Left lung (tissue), 10 donors: Measurements from ENCODE around the gene MPP2. TPM values are rescaled to one million over a fixed set of nuclear protein-coding genes. Genes with fewer than 3 reads are reported as not detected.

Experiments
- ATAC-seq: fragments of 200-7000 bp; cut with Tn5 transposase; one replicate; pipeline ENCODE4 v1.9.1; 2020; ENCODE audit warnings: moderate library complexity
- DNase-seq, 4 donors: peaks; one replicate each; pipeline ENCODE4 v3.0.0-alpha.2; 2013 to 2020
- H3K27ac ChIP-seq, 2 donors: fragments of 200-600 bp; sonication (generic) in 1 of 2; one replicate each; pipeline versions ENCODE4 v1.5.0 to v1.8.0; 2020 to 2021
- H3K27me3 ChIP-seq, 2 donors: fragments of 200-600 bp; sonication (generic) in 1 of 2; one replicate each; pipeline versions ENCODE4 v1.5.0 to v1.8.0; 2020 to 2021
- H3K36me3 ChIP-seq, 2 donors: fragments of 200-600 bp; sonication (generic) in 1 of 2; one replicate each; pipeline versions ENCODE4 v1.5.0 to v1.8.0; 2020 to 2021
- H3K4me1 ChIP-seq, 2 donors: fragments of 200-600 bp; one replicate each; pipeline ENCODE4 v1.8.0; 2021
- H3K4me3 ChIP-seq, 2 donors: fragments of 200-600 bp; sonication (generic) in 1 of 2; one replicate each; pipeline versions ENCODE4 v1.5.0 to v1.8.0; 2020 to 2021; ENCODE audit warnings: mild to moderate bottlenecking in 1 of 2
- H3K9me3 ChIP-seq, 2 donors: fragments of 200-600 bp; sonication (generic) in 1 of 2; one replicate each; pipeline versions ENCODE4 v1.5.0 to v1.8.0; 2020 to 2021
- intact Hi-C, 2 donors: fragments of 100-400 bp; cut with DNase I; formaldehyde crosslinking; loops; one replicate each; pipeline versions ENCODE4 v1.11.2 to v1.14.2; 2022
- polyA plus RNA-seq, 6 donors: library from polyadenylated mRNA; unstranded; fragments of 120-200 nt; gene quantifications; one replicate each; pipeline ENCODE4 v1.2.1, GENCODE V29; 2013; ENCODE audit not compliant: insufficient read length in 6 of 6
- total RNA-seq, 2 donors: library from RNA; stranded (reverse); fragmentation: NEBNext Ultra II Directional; extraction: Animal tissue kit (Norgen Biotek cat#: 25700); gene quantifications; one replicate each; pipeline ENCODE4 v1.2.1, GENCODE V29; 2021
- TF ChIP-seq, protein P1 (sequence below), 2 donors: fragments of 200-600 bp; sonication (generic) in 1 of 2; IDR thresholded peaks; one replicate each; pipeline versions ENCODE4 v1.5.0 to v1.8.0; 2021; ENCODE audit warnings: antibody characterized with exemption in 2 of 2
- donor health status: DM: no; HTN: yes; CAD: no.
- donor health status: DM: no; HTN: no; CAD: no.

Gene MPP2
- total and polyA plus RNA-seq, 8 donors, result 1.5 to 4.9 (median 4.5) TPM

DNA sequence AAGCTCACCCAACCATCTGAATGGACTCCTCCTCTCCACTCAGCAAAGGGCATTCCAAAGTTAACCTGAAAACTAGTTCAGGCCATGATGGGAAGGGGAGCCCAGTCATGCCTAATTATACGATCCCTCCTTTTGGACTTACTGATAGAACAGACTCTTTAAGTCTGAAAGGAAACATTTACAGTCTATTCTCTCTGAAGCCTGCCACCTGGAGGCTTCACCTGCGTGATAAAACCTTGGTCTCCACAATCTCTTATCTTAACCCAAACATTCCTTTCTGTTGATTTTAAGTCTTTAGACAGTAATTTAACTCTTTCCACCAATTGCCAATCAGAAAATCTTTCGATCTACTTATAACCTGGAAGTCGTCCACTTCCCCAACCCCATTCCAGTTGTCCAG is 9.0 kb upstream of the MPP2 start:
- no peak for ATAC-seq
- no peaks in the 10 kb centered on the region for H3K9me3 ChIP-seq
- H3K36me3 ChIP-seq, result no peaks in the 10 kb centered on the region
- DNase-seq, result no peak
- TF ChIP-seq, protein P1, sequence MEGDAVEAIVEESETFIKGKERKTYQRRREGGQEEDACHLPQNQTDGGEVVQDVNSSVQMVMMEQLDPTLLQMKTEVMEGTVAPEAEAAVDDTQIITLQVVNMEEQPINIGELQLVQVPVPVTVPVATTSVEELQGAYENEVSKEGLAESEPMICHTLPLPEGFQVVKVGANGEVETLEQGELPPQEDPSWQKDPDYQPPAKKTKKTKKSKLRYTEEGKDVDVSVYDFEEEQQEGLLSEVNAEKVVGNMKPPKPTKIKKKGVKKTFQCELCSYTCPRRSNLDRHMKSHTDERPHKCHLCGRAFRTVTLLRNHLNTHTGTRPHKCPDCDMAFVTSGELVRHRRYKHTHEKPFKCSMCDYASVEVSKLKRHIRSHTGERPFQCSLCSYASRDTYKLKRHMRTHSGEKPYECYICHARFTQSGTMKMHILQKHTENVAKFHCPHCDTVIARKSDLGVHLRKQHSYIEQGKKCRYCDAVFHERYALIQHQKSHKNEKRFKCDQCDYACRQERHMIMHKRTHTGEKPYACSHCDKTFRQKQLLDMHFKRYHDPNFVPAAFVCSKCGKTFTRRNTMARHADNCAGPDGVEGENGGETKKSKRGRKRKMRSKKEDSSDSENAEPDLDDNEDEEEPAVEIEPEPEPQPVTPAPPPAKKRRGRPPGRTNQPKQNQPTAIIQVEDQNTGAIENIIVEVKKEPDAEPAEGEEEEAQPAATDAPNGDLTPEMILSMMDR (IDR thresholded peaks at IDR 0.05), result no peak
- H3K4me3 ChIP-seq, result no peak overlapping the region
- peaks cover 5 to 6% of the 10 kb centered on the region in 2 donors for H3K4me1 ChIP-seq
- intact Hi-C loops, result no loop called here
- peaks cover 0 to 53% of the 10 kb centered on the region in 2 donors for H3K27me3 ChIP-seq
- no peak overlapping the region for H3K27ac ChIP-seq

GRCh38 chr17:43915559-43915958 is 8.2 kb upstream of the MPP2 start:
- intact Hi-C loops, result no loop called here
- Histone ChIP-seq H3K36me3 (no peaks in the 10 kb centered on the region), H3K27ac (no peak overlapping the region), H3K9me3 (no peaks in the 10 kb centered on the region), H3K4me3 (no peak overlapping the region), H3K4me1 (peaks cover 5 to 6% of the 10 kb centered on the region in 2 donors), H3K27me3 (peaks cover 0 to 47% of the 10 kb centered on the region in 2 donors)
- ATAC-seq, result no peak
- TF ChIP-seq, protein P1 (IDR thresholded peaks at IDR 0.05), result no peak
- DNase-seq, result no peak

DNA sequence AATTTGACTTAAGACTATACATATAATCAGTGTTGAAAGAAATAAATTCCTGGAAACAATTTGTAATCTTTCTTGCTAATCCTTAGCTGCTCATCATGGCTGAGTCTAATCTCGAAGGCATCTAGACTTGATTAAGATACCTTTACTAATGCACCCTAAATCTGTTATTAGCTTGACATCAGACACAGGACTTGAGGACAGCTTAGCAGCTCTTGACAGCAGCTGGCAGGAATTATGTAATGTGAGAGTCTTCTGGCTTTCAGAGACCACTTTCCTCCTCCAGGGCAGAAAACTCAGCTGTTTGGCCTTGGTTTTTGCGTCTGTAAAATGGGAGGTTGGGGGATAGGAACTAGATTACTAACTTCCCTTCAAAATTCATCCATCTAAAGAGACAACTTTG is 7.1 kb upstream of the MPP2 start:
- Histone ChIP-seq H3K4me1 (peaks cover 5 to 6% of the 10 kb centered on the region in 2 donors), H3K4me3 (no peak overlapping the region), H3K9me3 (no peaks in the 10 kb centered on the region), H3K27ac (no peak overlapping the region), H3K27me3 (peaks cover 0 to 56% of the 10 kb centered on the region in 2 donors), H3K36me3 (no peaks in the 10 kb centered on the region)
- no peak for DNase-seq
- ATAC-seq, result no peak
- TF ChIP-seq, protein P1 (IDR thresholded peaks at IDR 0.05), result no peak
- intact Hi-C loops, result no loop called here

GRCh38 chr17:43913584-43913983 is 6.2 kb upstream of the MPP2 start:
- no peaks in the 10 kb centered on the region for H3K9me3 ChIP-seq
- H3K4me3 ChIP-seq, result no peak overlapping the region
- TF ChIP-seq, protein P1 (IDR thresholded peaks at IDR 0.05), result no peak
- peaks cover 5 to 6% of the 10 kb centered on the region in 2 donors for H3K4me1 ChIP-seq
- H3K27me3 ChIP-seq, result peaks cover 3 to 57% of the 10 kb centered on the region in 2 donors
- no peak for ATAC-seq
- intact Hi-C loops, result no loop called here
- no peaks in the 10 kb centered on the region for H3K36me3 ChIP-seq
- no peak overlapping the region for H3K27ac ChIP-seq
- DNase-seq, result no peak

DNA sequence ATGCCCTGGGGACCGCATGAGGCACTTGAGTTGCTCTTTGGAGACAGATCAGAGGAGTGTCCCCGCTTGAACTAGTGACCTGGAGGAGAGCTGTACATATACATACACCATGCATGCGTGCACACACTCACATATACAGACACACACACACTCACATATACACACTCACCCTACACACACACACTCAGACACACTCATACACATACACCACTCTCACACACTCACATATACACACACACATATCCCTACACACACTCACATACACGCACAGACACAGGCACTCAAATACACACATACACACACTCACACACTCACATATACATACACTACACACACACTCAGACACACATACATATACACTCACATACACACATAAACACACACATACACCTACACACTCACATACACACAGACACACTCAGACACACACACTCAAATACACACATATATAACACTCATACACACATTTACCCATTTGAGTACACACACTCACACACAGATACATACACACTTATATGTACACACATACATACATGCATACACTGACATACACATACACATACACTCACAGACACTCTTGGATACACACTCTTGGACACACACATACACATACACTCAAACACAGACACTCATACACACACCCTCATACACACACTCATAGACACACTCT is 5.4 kb upstream of the MPP2 start:
- Histone ChIP-seq H3K9me3 (no peaks in the 10 kb centered on the region), H3K27ac (no peak overlapping the region), H3K36me3 (no peaks in the 10 kb centered on the region), H3K4me1 (peaks cover 4 to 10% of the 10 kb centered on the region in 2 donors), H3K27me3 (peaks cover 10 to 57% of the 10 kb centered on the region in 2 donors), H3K4me3 (no peak overlapping the region)
- ATAC-seq, result no peak
- TF ChIP-seq, protein P1 (IDR thresholded peaks at IDR 0.05), result no peak
- no peak for DNase-seq
- intact Hi-C loops, result no loop called here
